Esophagus muscularis mucosa (tissue), 4 donors: Measurements from ENCODE around the gene UBA5.

Source experiments
- EP300 ChIP-seq: sonication (generic); formaldehyde crosslinking; IDR thresholded peaks from one replicate; pipeline ENCODE4 v1.6.1; 2017; ENCODE audit warnings: antibody characterized with exemption
- POLR2A ChIP-seq: fragments of 450-650 bp; IDR thresholded peaks from one replicate; pipeline ENCODE4 v1.6.1; 2017; ENCODE audit warnings: antibody characterized with exemption, moderate library complexity, mild to moderate bottlenecking, low read depth
- POLR2AphosphoS5 ChIP-seq, 2 donors: sonication (generic); formaldehyde crosslinking; IDR thresholded peaks; one replicate each; pipeline ENCODE4 v1.6.1; 2017; ENCODE audit warnings: antibody characterized with exemption in 2 of 2
- TF ChIP-seq, protein P1 (sequence below), 3 experiments: fragments of 200-600 bp in 2 of 3; fragments of 450-650 bp in 1 of 3; sonication (generic) in 2 of 3; IDR thresholded peaks; one replicate each; pipeline ENCODE4 v1.5.1; 2017 to 2019; ENCODE audit warnings: antibody characterized with exemption in 3 of 3, mild to moderate bottlenecking in 2 of 3, moderate library complexity in 1 of 3

DNA sequence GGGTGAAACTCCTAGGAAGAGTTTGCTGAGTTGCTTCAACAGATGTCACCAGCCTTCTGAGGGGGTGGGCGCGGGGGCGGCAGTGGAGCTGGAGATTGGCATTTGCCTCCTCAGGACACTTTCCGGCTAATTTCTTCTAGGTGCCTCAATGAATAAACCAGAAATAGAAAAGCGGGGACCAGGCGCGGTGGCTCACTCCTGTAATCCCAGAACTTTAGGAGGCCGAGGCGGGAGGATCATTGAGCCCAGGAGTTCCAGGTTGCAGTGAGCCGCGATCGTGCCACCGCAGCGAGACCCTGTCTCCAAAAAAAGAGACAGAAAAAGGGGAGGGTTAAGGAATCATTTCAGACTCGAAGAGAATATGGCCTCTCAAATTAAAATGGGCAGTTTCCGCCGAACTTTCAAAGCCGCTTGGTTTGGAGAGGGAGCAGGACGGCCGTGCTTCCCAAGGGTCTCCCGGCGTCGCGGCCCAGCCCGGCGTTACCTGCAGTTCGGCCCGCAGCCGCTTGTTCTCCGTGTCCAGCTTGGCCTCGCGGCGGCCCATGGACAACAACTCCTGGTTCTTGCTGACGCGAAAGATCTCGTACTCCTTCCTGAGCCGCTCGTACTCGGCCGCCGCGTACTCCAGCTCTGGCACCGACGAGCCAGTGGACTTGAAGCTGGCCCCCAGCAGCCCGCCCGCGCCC is 61.5 kb downstream of the UBA5 start:
- TF ChIP-seq POLR2A, result no peak
- TF ChIP-seq, protein P1, sequence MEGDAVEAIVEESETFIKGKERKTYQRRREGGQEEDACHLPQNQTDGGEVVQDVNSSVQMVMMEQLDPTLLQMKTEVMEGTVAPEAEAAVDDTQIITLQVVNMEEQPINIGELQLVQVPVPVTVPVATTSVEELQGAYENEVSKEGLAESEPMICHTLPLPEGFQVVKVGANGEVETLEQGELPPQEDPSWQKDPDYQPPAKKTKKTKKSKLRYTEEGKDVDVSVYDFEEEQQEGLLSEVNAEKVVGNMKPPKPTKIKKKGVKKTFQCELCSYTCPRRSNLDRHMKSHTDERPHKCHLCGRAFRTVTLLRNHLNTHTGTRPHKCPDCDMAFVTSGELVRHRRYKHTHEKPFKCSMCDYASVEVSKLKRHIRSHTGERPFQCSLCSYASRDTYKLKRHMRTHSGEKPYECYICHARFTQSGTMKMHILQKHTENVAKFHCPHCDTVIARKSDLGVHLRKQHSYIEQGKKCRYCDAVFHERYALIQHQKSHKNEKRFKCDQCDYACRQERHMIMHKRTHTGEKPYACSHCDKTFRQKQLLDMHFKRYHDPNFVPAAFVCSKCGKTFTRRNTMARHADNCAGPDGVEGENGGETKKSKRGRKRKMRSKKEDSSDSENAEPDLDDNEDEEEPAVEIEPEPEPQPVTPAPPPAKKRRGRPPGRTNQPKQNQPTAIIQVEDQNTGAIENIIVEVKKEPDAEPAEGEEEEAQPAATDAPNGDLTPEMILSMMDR (IDR thresholded peaks at IDR 0.05), result peak; percentile 14 to 67 (median 37)
- no peak for TF ChIP-seq EP300
- no peak for TF ChIP-seq POLR2AphosphoS5 (IDR thresholded peaks at IDR 0.05)
